Upper lobe of right lung (tissue), 1 donor: ENCODE results near the gene SAP30BP. TPM values are rescaled to one million over a fixed set of nuclear protein-coding genes. Genes with fewer than 3 reads are reported as not detected.

Experiments used
- ATAC-seq: fragments of 200-7000 bp; cut with Tn5 transposase; one replicate; pipeline ENCODE4 v1.9.1; 2020; ENCODE audit warnings: mild to moderate bottlenecking, moderate library complexity
- DNase-seq: peaks from one replicate; pipeline ENCODE4 v3.0.0-alpha.2; 2020
- H3K27ac ChIP-seq: fragments of 200-600 bp; one replicate; pipeline ENCODE4 v1.8.0; 2022
- H3K27me3 ChIP-seq: fragments of 200-600 bp; one replicate; pipeline ENCODE4 v1.8.0; 2022; ENCODE audit warnings: mild to moderate bottlenecking
- H3K36me3 ChIP-seq: fragments of 200-600 bp; one replicate; pipeline ENCODE4 v1.8.0; 2022
- H3K4me1 ChIP-seq: fragments of 200-600 bp; one replicate; pipeline ENCODE4 v1.8.0; 2022
- H3K4me3 ChIP-seq: fragments of 200-600 bp; one replicate; pipeline ENCODE4 v1.8.0; 2022; ENCODE audit warnings: mild to moderate bottlenecking
- H3K9me3 ChIP-seq: fragments of 200-600 bp; one replicate; pipeline ENCODE4 v1.8.0; 2022
- CTCF ChIP-seq: fragments of 200-600 bp; IDR thresholded peaks from one replicate; pipeline ENCODE4 v1.8.0; 2022; ENCODE audit warnings: antibody characterized with exemption
- intact Hi-C: fragments of 100-400 bp; cut with DNase I; formaldehyde crosslinking; loops from one replicate; pipeline ENCODE4 v1.11.0; 2022
- total RNA-seq: library from RNA; stranded (reverse); fragmentation: NEBNext Ultra II Directional; extraction: Animal tissue kit (Norgen Biotek cat#: 25700); gene quantifications from one replicate; pipeline ENCODE4 v1.2.1, GENCODE V29; 2021
- donor health status: DM: no; HTN: yes; CAD: no; lungs with severe emphysema.

The SAP30BP gene
- total RNA-seq, 1 donor from 2014 or later = 71.4 TPM

GRCh38 chr17:75684249-75684648 is 17.1 kb downstream of the SAP30BP start:
- H3K4me1 ChIP-seq = peaks cover 56% of the 10 kb centered on the region
- H3K36me3 ChIP-seq = peaks cover 12% of the 10 kb centered on the region
- no peaks in the 10 kb centered on the region for H3K27me3 ChIP-seq
- no peak for ATAC-seq
- intact Hi-C loops = no loop called here
- H3K27ac ChIP-seq = peak overlapping the region; percentile 63
- no peak for TF ChIP-seq CTCF
- H3K9me3 ChIP-seq = no peaks in the 10 kb centered on the region
- DNase-seq = no peak
- H3K4me3 ChIP-seq = no peak overlapping the region

GRCh38 chr17:75684924-75685323 is 17.8 kb downstream of the SAP30BP start:
- ATAC-seq = peak; percentile 79
- intact Hi-C loops = no loop called here
- no peaks in the 10 kb centered on the region for H3K27me3 ChIP-seq
- peak overlapping the region; percentile 63 for H3K27ac ChIP-seq
- peaks cover 57% of the 10 kb centered on the region for H3K4me1 ChIP-seq
- DNase-seq = no peak
- TF ChIP-seq CTCF = no peak
- no peaks in the 10 kb centered on the region for H3K9me3 ChIP-seq
- H3K36me3 ChIP-seq = peaks cover 12% of the 10 kb centered on the region
- no peak overlapping the region for H3K4me3 ChIP-seq

GRCh38 chr17:75685499-75685898 is 18.4 kb downstream of the SAP30BP start:
- no peak for DNase-seq
- Histone ChIP-seq H3K36me3 (peaks cover 12% of the 10 kb centered on the region), H3K27me3 (no peaks in the 10 kb centered on the region), H3K4me1 (peaks cover 59% of the 10 kb centered on the region), H3K4me3 (no peak overlapping the region), H3K9me3 (no peaks in the 10 kb centered on the region), H3K27ac (peak overlapping the region; percentile 63)
- intact Hi-C loops = no loop called here
- ATAC-seq = no peak
- no peak for TF ChIP-seq CTCF

GRCh38 chr17:75688209-75688825 is 21.2 kb downstream of the SAP30BP start:
- intact Hi-C loops = no loop called here
- Histone ChIP-seq H3K27me3 (no peaks in the 10 kb centered on the region), H3K36me3 (peaks cover 2% of the 10 kb centered on the region), H3K4me3 (no peak overlapping the region), H3K27ac (peak overlapping the region; percentile 74), H3K4me1 (peaks cover 64% of the 10 kb centered on the region), H3K9me3 (no peaks in the 10 kb centered on the region)
- peak; percentile 34 for ATAC-seq
- TF ChIP-seq CTCF = no peak
- DNase-seq = peak; percentile 43

GRCh38 chr17:75689441-75689873 is 22.3 kb downstream of the SAP30BP start:
- Histone ChIP-seq H3K9me3 (no peaks in the 10 kb centered on the region), H3K27me3 (no peaks in the 10 kb centered on the region), H3K4me3 (no peak overlapping the region), H3K27ac (peak overlapping the region; percentile 74), H3K36me3 (peaks cover 13% of the 10 kb centered on the region), H3K4me1 (peaks cover 70% of the 10 kb centered on the region)
- no peak for ATAC-seq
- no peak for TF ChIP-seq CTCF
- DNase-seq = no peak
- intact Hi-C loops = no loop called here

- TF ChIP-seq CTCF = no peak
- DNase-seq = no peak
- no peak for ATAC-seq
- H3K36me3 ChIP-seq = peaks cover 32% of the 10 kb centered on the region
- intact Hi-C loops = no loop called here
- H3K9me3 ChIP-seq = no peaks in the 10 kb centered on the region
- H3K4me1 ChIP-seq = peaks cover 53% of the 10 kb centered on the region
- H3K27ac ChIP-seq = no peak overlapping the region
- H3K4me3 ChIP-seq = no peak overlapping the region
- no peaks in the 10 kb centered on the region for H3K27me3 ChIP-seq
Observed at GRCh38 chr17:75691371-75691791, 24.2 kb downstream of the SAP30BP start.
